HAP-1 (cell line): ENCODE results near the gene ENTHD1.

Source experiments
- DNase-seq, 2 experiments: peaks; one replicate each; pipeline ENCODE4 v3.0.0-alpha.2; 2016 to 2020; ENCODE audit warnings: low spot score in 2 of 2
- H3K27me3 ChIP-seq: fragments of 250-450 bp; sonication (Bioruptor Pico); 2 replicates; pipeline ENCODE4 v1.5.1; 2020; ENCODE audit warnings: low read depth, mild to moderate bottlenecking, moderate library complexity
- H3K36me3 ChIP-seq: fragments of 250-450 bp; sonication (Bioruptor Pico); replicated peaks from 2 replicates; pipeline ENCODE4 v1.5.1; 2020; ENCODE audit warnings: mild to moderate bottlenecking
- H3K4me1 ChIP-seq: fragments of 250-450 bp; sonication (Bioruptor Pico); 2 replicates; pipeline ENCODE4 v1.5.1; 2020; ENCODE audit warnings: mild to moderate bottlenecking
- H3K4me3 ChIP-seq: fragments of 250-450 bp; sonication (Bioruptor Pico); 2 replicates; pipeline ENCODE4 v1.5.1; 2020; ENCODE audit warnings: mild to moderate bottlenecking, moderate library complexity
- H3K9me3 ChIP-seq: fragments of 250-450 bp; sonication (Bioruptor Pico); 2 replicates; pipeline ENCODE4 v1.5.1; 2020; ENCODE audit warnings: mild to moderate bottlenecking, moderate library complexity
- in situ Hi-C: fragments of 300-500 bp; cut with MboI; formaldehyde crosslinking; loops from 3 replicates; pipeline ENCODE4 v1.14.3; 2020; ENCODE audit warnings: low sequenced_read_pairs, inconsistent platforms, mixed read lengths

ENTHD1 gene

GRCh38 chr22:39832627-39833074 is 60.9 kb downstream of the ENTHD1 start:
- H3K9me3 ChIP-seq, result no peaks in the 10 kb centered on the region
- H3K4me3 ChIP-seq, result no peak overlapping the region
- peaks cover 18% of the 10 kb centered on the region for H3K4me1 ChIP-seq
- H3K27me3 ChIP-seq, result peaks cover 6% of the 10 kb centered on the region
- H3K36me3 ChIP-seq, result no peaks in the 10 kb centered on the region
- DNase-seq, result no peak
- in situ Hi-C loops, result no loop called here

DNA sequence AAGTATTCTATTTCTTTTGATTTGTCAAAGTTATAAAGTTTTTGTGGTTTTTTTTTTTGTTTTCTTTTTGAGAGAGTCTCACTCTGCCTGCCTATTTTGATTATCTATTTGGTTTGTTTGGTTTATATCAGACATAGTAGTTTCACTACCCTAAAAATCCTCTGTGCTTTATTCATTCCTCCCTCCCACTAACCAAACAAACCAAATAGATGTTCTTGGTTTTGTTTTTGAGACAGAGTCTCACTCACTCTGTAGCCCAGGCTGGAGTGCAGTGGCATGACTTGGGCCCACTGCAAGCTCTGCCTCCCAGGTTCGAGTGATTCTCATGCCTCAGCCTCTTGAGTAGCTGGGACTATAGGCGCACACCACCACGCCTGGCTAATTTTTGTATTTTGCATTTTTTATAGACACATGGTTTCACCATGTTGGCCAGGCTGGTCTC is 67.9 kb downstream of the ENTHD1 start:
- no peak for DNase-seq
- H3K9me3 ChIP-seq, result no peaks in the 10 kb centered on the region
- in situ Hi-C loops, result no loop called here
- peaks cover 13% of the 10 kb centered on the region for H3K4me1 ChIP-seq
- no peak overlapping the region for H3K4me3 ChIP-seq
- peaks cover 7% of the 10 kb centered on the region; the same call in 1 of the 2 replicates for H3K27me3 ChIP-seq
- no peaks in the 10 kb centered on the region for H3K36me3 ChIP-seq

DNA sequence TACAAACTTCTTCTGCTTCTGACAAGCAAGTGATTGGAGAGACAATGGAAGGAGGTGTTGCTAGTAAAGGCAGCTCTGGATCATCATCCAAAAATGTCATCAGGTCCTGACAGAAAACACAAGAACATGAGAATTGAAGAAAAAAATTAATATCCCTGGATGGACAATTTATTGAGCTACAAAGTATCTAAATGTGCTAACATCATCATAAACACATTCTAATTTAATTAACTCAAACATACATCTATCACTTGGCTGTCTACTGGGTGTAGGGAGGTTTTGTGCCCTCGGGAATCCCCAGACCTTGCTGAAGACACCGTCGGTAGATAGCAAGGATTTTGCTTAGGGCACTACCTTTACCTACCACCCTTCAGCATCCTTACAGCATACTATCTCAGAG is 72.6 kb downstream of the ENTHD1 start:
- no peaks in the 10 kb centered on the region for H3K36me3 ChIP-seq
- H3K9me3 ChIP-seq, result no peaks in the 10 kb centered on the region
- DNase-seq, result no peak
- H3K4me1 ChIP-seq, result no peaks in the 10 kb centered on the region
- in situ Hi-C loops, result no loop called here
- H3K4me3 ChIP-seq, result no peak overlapping the region
- peaks cover 14% of the 10 kb centered on the region for H3K27me3 ChIP-seq

GRCh38 chr22:39820256-39820655 is 73.3 kb downstream of the ENTHD1 start:
- Histone ChIP-seq H3K27me3 (peaks cover 14% of the 10 kb centered on the region), H3K36me3 (no peaks in the 10 kb centered on the region), H3K4me1 (no peaks in the 10 kb centered on the region), H3K4me3 (no peak overlapping the region), H3K9me3 (no peaks in the 10 kb centered on the region)
- in situ Hi-C loops, result no loop called here
- DNase-seq, result no peak

GRCh38 chr22:39819429-39819828 is 74.1 kb downstream of the ENTHD1 start:
- DNase-seq, result no peak
- peaks cover 14% of the 10 kb centered on the region for H3K27me3 ChIP-seq
- H3K9me3 ChIP-seq, result no peaks in the 10 kb centered on the region

DNA sequence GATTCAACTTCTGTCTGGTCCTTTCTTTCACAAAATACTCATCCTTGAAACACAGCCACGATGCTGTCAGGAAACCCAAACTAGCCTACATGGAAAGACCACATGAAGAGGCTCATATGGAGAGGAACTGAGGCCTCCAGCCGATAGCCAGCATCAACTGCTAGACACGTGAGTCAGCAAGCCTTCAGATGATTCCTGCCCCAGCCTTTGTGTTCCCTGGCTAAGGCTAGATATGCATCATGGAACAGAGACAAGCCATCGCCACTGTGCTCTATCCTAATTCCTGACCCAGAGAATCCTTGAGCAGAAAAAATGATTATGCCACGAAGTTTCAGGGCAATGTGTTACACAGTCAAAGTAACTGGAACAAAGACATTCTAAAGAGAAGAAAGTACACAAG is 75.5 kb downstream of the ENTHD1 start:
- Histone ChIP-seq H3K4me3 (no peak overlapping the region), H3K27me3 (peaks cover 15% of the 10 kb centered on the region), H3K36me3 (no peaks in the 10 kb centered on the region), H3K4me1 (no peaks in the 10 kb centered on the region), H3K9me3 (no peaks in the 10 kb centered on the region)
- no peak for DNase-seq
- in situ Hi-C loops, result no loop called here

More at GRCh38 chr22:39819429-39819828, 74.1 kb downstream of the ENTHD1 start:
- Histone ChIP-seq H3K4me3 (no peak overlapping the region), H3K36me3 (no peaks in the 10 kb centered on the region), H3K4me1 (no peaks in the 10 kb centered on the region)
- in situ Hi-C loops, result no loop called here

GRCh38 chr22:39815932-39816331 is 77.6 kb downstream of the ENTHD1 start:
- Histone ChIP-seq H3K4me3 (no peak overlapping the region), H3K36me3 (no peaks in the 10 kb centered on the region), H3K4me1 (no peaks in the 10 kb centered on the region), H3K9me3 (no peaks in the 10 kb centered on the region), H3K27me3 (peaks cover 14% of the 10 kb centered on the region)
- in situ Hi-C loops, result no loop called here
- no peak for DNase-seq

DNA sequence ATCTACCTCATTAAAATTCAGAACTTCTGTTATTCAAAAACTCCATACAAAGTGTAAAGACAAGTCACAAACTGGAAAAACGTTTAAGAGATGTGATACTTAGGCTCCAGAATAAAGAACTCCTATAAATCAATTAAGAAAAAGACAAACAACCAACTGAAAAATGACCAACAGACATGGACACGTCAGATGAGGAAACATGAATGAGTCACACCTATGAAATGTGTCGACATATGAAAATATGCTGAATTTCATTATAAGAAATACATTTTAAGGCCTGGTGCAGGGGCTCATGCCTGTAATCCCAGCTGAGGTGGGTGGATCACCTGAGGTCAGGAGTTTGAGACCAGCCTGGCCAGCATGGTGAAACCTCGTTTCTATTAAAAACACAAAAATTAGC is 78.7 kb downstream of the ENTHD1 start:
- DNase-seq, result no peak
- in situ Hi-C loops, result no loop called here
- Histone ChIP-seq H3K27me3 (peaks cover 8% of the 10 kb centered on the region), H3K36me3 (no peaks in the 10 kb centered on the region), H3K4me3 (no peak overlapping the region), H3K9me3 (no peaks in the 10 kb centered on the region), H3K4me1 (no peaks in the 10 kb centered on the region)

GRCh38 chr22:39809772-39810557 is 83.6 kb downstream of the ENTHD1 start:
- Histone ChIP-seq H3K4me1 (no peaks in the 10 kb centered on the region), H3K9me3 (no peaks in the 10 kb centered on the region), H3K4me3 (no peak overlapping the region), H3K27me3 (peaks cover 7% of the 10 kb centered on the region), H3K36me3 (no peaks in the 10 kb centered on the region)
- DNase-seq, result no peak
- in situ Hi-C loops, result no loop called here

DNA sequence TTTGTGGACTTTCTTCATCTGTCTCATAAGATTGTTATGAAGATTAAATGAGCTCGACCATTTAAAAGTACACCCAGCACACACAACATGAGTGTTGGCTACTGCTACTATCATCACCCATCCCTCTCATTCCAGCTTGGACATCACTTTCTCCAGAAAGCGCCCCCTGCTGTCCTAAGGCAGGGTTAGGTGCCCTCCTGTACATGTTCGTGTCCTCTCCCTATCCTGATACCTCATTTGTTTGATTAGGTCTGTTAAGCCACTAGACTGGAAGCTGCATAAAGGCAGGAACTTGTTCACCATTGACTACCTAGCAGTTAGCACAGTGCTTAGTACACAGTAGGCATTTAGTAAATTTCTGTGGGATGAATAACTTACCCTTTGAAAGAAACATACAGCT is 85.5 kb downstream of the ENTHD1 start:
- Histone ChIP-seq H3K4me3 (no peak overlapping the region), H3K9me3 (no peaks in the 10 kb centered on the region), H3K36me3 (no peaks in the 10 kb centered on the region), H3K4me1 (no peaks in the 10 kb centered on the region), H3K27me3 (peaks cover 5% of the 10 kb centered on the region; the same call in 1 of the 2 replicates)
- in situ Hi-C loops, result no loop called here
- DNase-seq, result peak in 1 of 2 experiments; percentile 70

DNA sequence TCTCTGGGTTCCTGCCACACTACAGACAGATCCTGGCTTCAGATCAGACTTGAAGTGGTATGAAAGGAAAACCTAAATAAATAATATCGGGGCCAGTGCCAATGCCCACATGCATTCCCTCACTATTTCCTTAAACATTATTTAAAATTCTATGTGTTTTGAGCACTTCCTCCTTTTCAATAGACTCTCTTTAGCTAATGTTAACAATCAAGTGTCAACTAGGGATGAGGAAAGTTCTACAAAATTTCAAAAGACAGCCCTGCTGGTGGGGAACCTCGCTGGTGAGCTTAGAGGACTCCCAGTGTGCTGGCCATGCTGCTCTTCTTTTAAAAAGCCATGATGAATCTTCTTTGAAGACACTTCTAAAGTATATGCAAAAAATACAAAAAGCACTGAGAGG is 87.5 kb downstream of the ENTHD1 start:
- no peak for DNase-seq
- Histone ChIP-seq H3K4me1 (peaks cover under 1% of the 10 kb centered on the region), H3K36me3 (no peaks in the 10 kb centered on the region), H3K9me3 (no peaks in the 10 kb centered on the region), H3K4me3 (no peak overlapping the region), H3K27me3 (peaks cover 5% of the 10 kb centered on the region; the same call in 1 of the 2 replicates)
- in situ Hi-C loops, result no loop called here

DNA sequence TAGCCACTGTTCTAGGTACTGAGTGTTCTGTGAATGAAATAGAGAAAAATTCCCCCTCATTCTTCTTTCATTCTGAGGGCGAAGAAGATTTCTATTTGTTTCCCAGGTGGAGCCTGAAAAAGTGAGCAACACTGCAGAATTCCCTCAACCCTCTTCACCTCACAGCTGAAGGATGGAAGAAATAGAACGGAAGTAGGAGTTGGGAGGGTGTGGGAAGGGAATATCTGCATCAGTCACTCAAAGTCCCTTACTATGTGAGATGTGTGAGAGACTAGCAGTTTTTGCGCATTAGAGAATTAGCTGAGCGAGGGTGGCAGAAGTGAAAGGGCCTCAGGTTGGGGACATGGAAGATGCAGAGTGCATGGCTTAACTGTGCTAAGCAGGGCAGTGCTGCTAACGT is 88.4 kb downstream of the ENTHD1 start:
- peaks cover 5% of the 10 kb centered on the region; the same call in 1 of the 2 replicates for H3K27me3 ChIP-seq
- no peaks in the 10 kb centered on the region for H3K36me3 ChIP-seq
- no peak for DNase-seq
- H3K9me3 ChIP-seq, result no peaks in the 10 kb centered on the region
- peaks cover 10% of the 10 kb centered on the region for H3K4me1 ChIP-seq
- no peak overlapping the region for H3K4me3 ChIP-seq
- in situ Hi-C loops, result no loop called here

DNA sequence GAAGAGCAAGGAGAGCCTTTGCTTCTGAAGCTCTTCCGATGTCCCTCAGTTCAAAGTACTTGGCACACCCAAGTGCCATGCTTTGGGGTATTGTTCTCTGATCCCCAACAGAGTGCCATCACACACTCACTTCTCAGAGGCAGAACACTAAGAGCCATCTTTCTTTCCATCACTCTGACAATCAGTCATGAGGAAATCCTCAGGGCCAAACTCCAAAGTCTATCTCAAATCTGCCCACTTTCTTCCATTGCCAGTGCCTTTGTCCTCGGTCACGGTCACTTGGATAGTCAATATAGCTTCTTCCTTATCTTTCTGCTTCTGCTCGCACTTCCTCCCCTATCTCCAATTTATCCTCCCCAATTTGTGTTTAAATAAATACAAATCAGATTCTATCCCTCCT is 90.9 kb downstream of the ENTHD1 start:
- in situ Hi-C loops, result no loop called here
- Histone ChIP-seq H3K36me3 (no peaks in the 10 kb centered on the region), H3K27me3 (peaks cover 5% of the 10 kb centered on the region; the same call in 1 of the 2 replicates), H3K4me1 (peaks cover 10% of the 10 kb centered on the region), H3K9me3 (peaks cover 7% of the 10 kb centered on the region; the same call in 1 of the 2 replicates), H3K4me3 (no peak overlapping the region)
- DNase-seq, result no peak

- H3K4me1 ChIP-seq, result peaks cover 10% of the 10 kb centered on the region
- peaks cover 10% of the 10 kb centered on the region for H3K9me3 ChIP-seq
- H3K4me3 ChIP-seq, result no peak overlapping the region
- H3K36me3 ChIP-seq, result no peaks in the 10 kb centered on the region
- H3K27me3 ChIP-seq, result peaks cover 5% of the 10 kb centered on the region; the same call in 1 of the 2 replicates
- peak in 1 of 2 experiments; percentile 58 for DNase-seq
- in situ Hi-C loops, result no loop called here
These were observed 92.6 kb downstream of the ENTHD1 start for GRCh38 chr22:39800790-39801520.
